GM12872 (cell line): ENCODE data around the gene DLX1.

ENCODE experiments used
- TF ChIP-seq, protein P1 (sequence below): IDR thresholded peaks from 3 replicates; pipeline ENCODE4 v1.5.1; 2011; ENCODE audit warnings: low read depth, mild to moderate bottlenecking, low read length, moderate library complexity; ENCODE audit not compliant: insufficient read depth

The DLX1 gene

DNA sequence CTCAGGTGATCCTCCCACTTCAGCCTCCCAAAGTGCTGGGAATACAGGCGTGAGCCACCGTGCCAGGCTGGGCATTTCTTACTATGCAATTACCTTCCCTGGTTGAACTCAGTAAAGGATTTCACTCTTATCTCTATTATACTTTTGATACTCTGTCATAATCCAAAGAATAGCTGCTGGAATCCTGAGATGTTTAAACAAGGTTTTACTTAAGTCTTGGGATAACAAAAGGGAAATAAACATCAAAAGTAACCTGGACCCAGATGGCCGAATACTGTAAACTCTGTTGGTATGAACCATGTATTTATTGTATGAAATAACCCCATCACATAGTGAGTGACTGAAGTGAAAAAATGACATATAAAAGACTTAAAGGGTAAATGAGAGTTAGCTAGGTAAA is 29.3 kb downstream of the DLX1 start:
- TF ChIP-seq, protein P1, sequence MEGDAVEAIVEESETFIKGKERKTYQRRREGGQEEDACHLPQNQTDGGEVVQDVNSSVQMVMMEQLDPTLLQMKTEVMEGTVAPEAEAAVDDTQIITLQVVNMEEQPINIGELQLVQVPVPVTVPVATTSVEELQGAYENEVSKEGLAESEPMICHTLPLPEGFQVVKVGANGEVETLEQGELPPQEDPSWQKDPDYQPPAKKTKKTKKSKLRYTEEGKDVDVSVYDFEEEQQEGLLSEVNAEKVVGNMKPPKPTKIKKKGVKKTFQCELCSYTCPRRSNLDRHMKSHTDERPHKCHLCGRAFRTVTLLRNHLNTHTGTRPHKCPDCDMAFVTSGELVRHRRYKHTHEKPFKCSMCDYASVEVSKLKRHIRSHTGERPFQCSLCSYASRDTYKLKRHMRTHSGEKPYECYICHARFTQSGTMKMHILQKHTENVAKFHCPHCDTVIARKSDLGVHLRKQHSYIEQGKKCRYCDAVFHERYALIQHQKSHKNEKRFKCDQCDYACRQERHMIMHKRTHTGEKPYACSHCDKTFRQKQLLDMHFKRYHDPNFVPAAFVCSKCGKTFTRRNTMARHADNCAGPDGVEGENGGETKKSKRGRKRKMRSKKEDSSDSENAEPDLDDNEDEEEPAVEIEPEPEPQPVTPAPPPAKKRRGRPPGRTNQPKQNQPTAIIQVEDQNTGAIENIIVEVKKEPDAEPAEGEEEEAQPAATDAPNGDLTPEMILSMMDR = no peak

DNA sequence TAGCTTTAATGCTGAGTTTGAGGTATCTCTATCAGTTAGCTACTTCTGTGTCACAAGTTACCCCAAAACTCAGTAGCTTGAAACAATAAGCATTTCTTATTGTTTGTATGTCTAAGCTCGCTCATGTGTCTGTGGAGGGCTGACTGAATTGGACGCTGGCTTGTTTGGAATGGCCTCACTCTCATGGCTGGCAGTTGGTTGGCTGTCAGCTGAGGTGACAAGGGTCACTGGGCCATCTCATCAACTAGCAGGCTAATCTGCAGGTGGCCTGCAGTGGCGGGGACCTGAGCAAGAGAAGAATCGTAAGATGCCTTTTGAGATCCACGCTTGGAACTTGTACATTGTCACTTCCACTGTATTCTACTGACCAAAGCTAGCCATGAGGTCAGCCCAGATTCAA is 30.8 kb downstream of the DLX1 start:
- TF ChIP-seq, protein P1 = no peak

DNA sequence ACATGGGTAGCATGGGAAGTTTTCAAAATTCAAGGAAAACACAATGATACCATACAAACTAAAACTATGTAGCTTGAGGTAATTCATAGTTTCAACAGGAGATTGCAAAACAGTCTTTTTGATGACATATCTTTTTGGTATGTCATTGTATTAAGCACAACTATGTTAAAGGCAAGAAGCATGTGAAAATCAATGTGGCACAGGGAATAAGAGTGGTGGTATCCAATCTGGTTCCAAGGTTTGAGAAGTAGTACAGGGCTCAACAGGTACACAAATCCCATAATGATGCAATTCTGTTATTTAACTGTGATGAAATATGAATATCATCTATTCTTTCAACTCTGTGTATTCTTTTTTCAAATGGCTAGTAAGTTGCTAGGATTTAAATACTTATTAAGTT is 33.8 kb downstream of the DLX1 start:
- TF ChIP-seq, protein P1 = no peak

DNA sequence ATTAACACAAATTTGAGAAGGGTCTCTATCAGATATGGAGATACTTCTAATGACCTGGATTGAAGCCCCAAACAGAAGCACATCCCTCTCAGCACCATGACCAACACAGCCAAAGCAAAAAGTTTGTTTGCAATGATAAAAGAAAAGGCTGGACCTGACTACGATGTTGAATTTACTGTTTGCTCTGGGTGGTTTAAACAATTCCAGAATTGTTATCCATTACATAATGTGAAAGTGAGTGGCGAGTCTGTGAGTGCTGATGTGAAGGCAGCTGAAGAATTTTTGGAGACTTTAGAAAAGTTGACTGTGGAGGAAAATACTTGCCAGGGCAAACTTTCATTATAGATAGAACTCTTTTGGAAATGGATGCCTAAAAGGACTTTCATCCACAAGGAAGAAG is 34.8 kb downstream of the DLX1 start:
- TF ChIP-seq, protein P1 = no peak

DNA sequence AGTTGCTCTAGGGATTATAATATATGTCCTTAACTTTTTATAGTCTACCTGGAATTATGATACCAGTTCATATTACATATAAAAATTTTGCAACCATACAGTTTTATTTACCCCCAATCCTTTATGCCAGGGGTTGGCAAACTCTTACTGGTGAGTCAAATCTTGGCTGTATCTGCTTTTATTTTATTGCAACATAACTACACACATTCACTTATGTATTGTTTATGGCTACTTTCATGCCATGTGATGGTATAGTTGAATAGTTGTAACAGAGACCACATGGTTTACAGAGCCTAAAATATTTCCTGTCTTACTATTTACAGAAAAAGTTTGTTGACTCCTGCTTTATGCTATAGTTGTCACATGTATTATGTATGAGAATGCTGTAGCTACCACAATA is 43.2 kb downstream of the DLX1 start:
- TF ChIP-seq, protein P1 = no peak

DNA sequence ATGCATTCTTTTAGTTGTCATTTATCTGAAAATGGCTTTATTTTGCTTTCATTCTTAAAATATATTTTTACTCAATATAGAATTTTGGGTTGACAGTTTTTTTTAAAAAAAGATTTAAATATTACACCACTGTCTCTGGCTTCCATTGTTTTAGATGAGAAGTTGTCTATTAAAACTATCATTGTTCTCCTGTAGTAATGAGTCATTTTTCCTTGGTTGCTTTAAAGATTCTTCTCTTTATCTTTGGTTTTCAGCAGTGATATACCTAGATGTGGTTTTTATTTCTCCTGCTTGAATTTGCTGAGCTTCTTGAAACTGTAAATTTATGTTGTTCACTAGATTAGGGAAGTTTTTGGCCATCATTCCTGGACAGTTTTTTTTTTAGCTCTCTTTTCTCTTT is 44.1 kb downstream of the DLX1 start:
- TF ChIP-seq, protein P1 = no peak

DNA sequence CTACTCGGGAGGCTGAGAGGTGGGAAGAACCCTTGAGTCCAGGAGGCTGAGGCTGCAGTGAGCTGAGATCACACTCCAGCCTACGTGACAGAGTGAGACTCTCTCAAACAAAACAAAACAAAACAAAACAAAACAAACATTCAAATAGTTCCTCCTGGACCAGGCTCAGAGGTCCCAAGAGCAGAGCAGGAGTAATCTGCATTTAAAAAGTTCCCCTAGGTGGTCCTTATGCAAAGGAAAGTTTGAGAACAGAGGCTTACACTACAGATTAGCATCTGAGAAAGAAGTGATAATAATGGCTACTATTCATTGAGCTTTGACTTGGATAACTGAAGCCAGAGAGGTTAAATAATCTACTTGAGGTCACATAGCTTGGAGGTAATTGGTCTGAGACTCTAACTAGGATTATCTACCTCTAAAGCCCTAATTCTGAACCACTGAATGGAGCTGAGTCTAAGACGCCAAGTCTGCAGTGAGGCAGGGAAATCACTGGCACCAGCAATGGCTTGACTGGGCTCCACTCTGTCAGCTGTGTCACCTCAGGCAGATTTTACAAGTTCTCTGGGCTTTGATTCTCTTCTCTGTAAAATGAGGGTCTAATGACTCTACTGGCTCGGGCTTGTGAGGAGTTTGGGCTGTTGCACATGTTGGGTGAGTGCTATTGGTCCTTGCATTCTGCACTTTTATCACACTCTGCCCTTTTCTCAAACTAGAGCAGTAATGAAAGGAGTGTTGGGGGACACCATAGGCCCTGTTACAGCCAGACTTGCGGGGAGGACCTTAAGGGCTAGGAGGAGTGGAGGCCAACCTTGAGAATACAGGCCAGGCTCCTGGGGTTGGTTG is 46.6 kb downstream of the DLX1 start:
- TF ChIP-seq, protein P1 = no peak
